Left hindlimb (tissue), 1 donor: ENCODE measurements around the gene FITM2.

Experiments
- DNase-seq: peaks from one replicate; pipeline ENCODE4 v3.0.0-alpha.2; 2018

FITM2 gene

GRCh38 chr20:44279228-44279627 lies 31.8 kb downstream of the FITM2 start:
- no peak for DNase-seq

- DNase-seq, result no peak
Measured at GRCh38 chr20:44274303-44275017, 36.5 kb downstream of the FITM2 start.

- DNase-seq, result no peak
Measured at GRCh38 chr20:44273231-44274215, 37.5 kb downstream of the FITM2 start.

- DNase-seq, result no peak
Measured at GRCh38 chr20:44271915-44272663, 38.9 kb downstream of the FITM2 start.

GRCh38 chr20:44268802-44269201 lies 42.2 kb downstream of the FITM2 start:
- no peak for DNase-seq

GRCh38 chr20:44264287-44264686 lies 46.7 kb downstream of the FITM2 start:
- no peak for DNase-seq

- DNase-seq, result no peak
Measured at GRCh38 chr20:44258226-44258890, 52.6 kb downstream of the FITM2 start.

- no peak for DNase-seq
Measured at GRCh38 chr20:44256961-44257360, 54.0 kb downstream of the FITM2 start.

- no peak for DNase-seq
Measured at GRCh38 chr20:44255942-44256341, 55.1 kb downstream of the FITM2 start.

GRCh38 chr20:44254073-44254472 lies 56.9 kb downstream of the FITM2 start:
- no peak for DNase-seq

- DNase-seq, result no peak
Measured at GRCh38 chr20:44253528-44253927, 57.5 kb downstream of the FITM2 start.
